GM23248 (cell line): Measurements from ENCODE around the gene MDM1.

ENCODE experiments used
- EZH2 ChIP-seq: fragments of 200-600 bp; sonication (generic); IDR thresholded peaks from 2 replicates; pipeline ENCODE4 v1.6.1; 2018; ENCODE audit warnings: antibody characterized with exemption, mild to moderate bottlenecking; ENCODE audit not compliant: insufficient read depth, poor library complexity, severe bottlenecking
- EZH2phosphoT487 ChIP-seq: fragments of 200-600 bp; sonication (generic); IDR thresholded peaks from 2 replicates; pipeline ENCODE4 v1.6.1; 2018; ENCODE audit warnings: antibody characterized with exemption, moderate library complexity, mild to moderate bottlenecking, low read depth; ENCODE audit not compliant: insufficient read depth

GRCh38 chr12:68326716-68327115, 5.4 kb downstream of the MDM1 start:
- no peak for TF ChIP-seq EZH2
- TF ChIP-seq EZH2phosphoT487: no peak
